DMS 273 (cell line): ENCODE data around the gene MYO3B.
A peak's percentile ranks its signal among the peaks of the same experiment; 100 is the strongest.
"Not testable (repeated sequence)": the region's sequence is repeated elsewhere in the genome, so short reads cannot be mapped to it uniquely, and the experiment has no call there.

Experiments
- DNase-seq: peaks from one replicate; lab custom pipeline; 2025; ENCODE audit not compliant: unreplicated experiment; lab: John Stamatoyannopoulos, UW

MYO3B gene

GRCh38 chr2:170544817-170545216, 366.9 kb downstream of the MYO3B start:
- no peak for DNase-seq

GRCh38 chr2:170548304-170548703, 370.4 kb downstream of the MYO3B start:
- DNase-seq = no peak

- DNase-seq = no peak
Measured at GRCh38 chr2:170550501-170550900, 372.6 kb downstream of the MYO3B start.

- not testable (repeated sequence) for DNase-seq
Measured at GRCh38 chr2:170551899-170552298, 374.0 kb downstream of the MYO3B start.

GRCh38 chr2:170553748-170554147, 375.8 kb downstream of the MYO3B start:
- DNase-seq = no peak

- DNase-seq = peak; percentile 78
Measured at GRCh38 chr2:170554278-170554955, 376.5 kb downstream of the MYO3B start.

- DNase-seq = no peak
Measured at GRCh38 chr2:170562928-170563327, 385.0 kb downstream of the MYO3B start.

GRCh38 chr2:170563401-170563800, 385.5 kb downstream of the MYO3B start:
- DNase-seq = no peak

- no peak for DNase-seq
Measured at GRCh38 chr2:170566138-170566537, 388.2 kb downstream of the MYO3B start.

- no peak for DNase-seq
Measured at GRCh38 chr2:170567429-170567828, 389.5 kb downstream of the MYO3B start.

- no peak for DNase-seq
Measured at GRCh38 chr2:170568511-170568910, 390.6 kb downstream of the MYO3B start.

GRCh38 chr2:170571612-170572011, 393.7 kb downstream of the MYO3B start:
- DNase-seq = no peak

- DNase-seq = no peak
Measured at GRCh38 chr2:170573671-170574070, 395.7 kb downstream of the MYO3B start.

GRCh38 chr2:170576296-170576695, 398.3 kb downstream of the MYO3B start:
- no peak for DNase-seq

GRCh38 chr2:170577356-170577755, 399.4 kb downstream of the MYO3B start:
- no peak for DNase-seq

- no peak for DNase-seq
Measured at GRCh38 chr2:170578606-170579005, 400.7 kb downstream of the MYO3B start.

GRCh38 chr2:170579511-170579910, 401.6 kb downstream of the MYO3B start:
- DNase-seq = no peak

- DNase-seq = no peak
Measured at GRCh38 chr2:170582313-170582712, 404.4 kb downstream of the MYO3B start.

GRCh38 chr2:170582751-170583463, 405.0 kb downstream of the MYO3B start:
- DNase-seq = no peak

GRCh38 chr2:170585067-170585466, 407.1 kb downstream of the MYO3B start:
- DNase-seq = no peak

GRCh38 chr2:170586571-170587095, 408.7 kb downstream of the MYO3B start:
- peak; percentile 13 for DNase-seq

- peak; percentile 12 for DNase-seq
Measured at GRCh38 chr2:170587117-170587516, 409.2 kb downstream of the MYO3B start.
